HS-27A (cell line): Measurements from ENCODE around the gene KL.

Source experiments
- DNase-seq: peaks from one replicate; pipeline ENCODE4 v3.0.0-alpha.2; 2012; ENCODE audit warnings: low read depth, missing footprints

Gene KL

DNA sequence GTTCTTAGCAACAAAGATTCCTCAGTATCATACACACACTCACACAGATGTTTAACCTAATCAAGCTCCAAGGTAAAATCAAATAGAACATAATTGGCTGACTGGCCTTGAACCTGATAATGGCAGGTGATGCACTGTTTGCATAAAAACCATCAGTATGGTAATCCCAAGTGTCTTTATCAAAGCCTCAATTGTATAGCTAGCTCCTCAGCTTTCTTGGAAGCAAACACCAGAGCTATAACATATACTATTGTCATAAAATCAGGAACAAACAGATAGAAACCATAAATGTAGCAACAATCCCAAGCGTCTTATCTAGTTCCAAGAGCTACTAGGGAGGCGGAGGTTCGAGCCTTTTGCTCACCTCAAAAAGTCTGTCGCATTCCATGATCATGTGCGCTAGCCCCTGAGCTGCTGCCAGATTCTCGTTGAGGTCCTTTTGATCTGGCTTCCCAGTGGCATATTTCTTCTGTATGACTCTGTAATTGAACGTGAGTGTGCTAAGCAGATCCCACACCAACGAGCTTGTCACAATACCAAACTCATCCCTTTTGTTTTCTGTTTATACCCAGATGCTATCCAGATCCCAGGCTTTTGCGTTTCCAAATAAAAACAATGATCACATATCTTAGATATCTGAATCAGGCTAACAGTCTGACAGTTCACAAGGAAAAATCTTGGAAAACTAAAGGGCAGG lies 95.3 kb downstream of the KL start:
- DNase-seq, result no peak

DNA sequence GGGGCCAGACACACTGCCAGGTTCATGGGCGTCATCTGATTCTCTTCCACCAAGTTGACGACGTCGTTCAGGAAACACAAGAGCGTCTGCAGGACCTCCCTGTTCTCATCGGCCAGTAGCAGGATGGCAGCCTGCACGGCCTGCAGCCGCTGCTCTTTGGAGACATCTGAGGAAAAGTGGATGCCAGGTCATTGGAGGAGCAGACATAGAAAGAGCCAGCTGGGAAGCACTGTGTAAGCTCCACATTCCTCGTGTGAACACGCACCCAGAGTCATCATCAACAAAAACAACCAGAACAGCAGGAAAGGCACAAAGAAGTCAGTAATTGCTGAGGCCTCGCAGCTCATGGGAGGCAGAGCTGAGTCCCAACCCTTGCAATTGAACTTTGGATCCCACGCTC lies 96.5 kb downstream of the KL start:
- DNase-seq, result no peak

DNA sequence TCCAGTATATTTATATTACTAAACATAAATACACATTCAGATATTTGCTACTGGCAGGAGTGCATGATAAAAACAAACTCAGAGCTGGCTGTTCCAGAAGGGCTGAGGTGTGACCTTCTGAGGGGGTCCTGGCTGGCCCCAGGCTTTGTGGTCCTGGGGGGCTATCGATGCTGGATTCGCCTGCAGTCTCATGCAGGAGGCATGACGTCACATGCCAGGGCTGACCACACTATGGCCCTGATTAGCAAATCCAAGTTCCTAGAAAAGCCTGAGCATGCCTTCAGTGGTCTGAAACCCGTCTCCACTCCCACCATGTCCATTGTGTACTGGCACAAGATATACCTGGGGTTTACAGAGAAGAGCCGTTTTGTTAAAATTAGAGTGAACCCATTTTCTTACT lies 97.9 kb downstream of the KL start:
- DNase-seq, result no peak

DNA sequence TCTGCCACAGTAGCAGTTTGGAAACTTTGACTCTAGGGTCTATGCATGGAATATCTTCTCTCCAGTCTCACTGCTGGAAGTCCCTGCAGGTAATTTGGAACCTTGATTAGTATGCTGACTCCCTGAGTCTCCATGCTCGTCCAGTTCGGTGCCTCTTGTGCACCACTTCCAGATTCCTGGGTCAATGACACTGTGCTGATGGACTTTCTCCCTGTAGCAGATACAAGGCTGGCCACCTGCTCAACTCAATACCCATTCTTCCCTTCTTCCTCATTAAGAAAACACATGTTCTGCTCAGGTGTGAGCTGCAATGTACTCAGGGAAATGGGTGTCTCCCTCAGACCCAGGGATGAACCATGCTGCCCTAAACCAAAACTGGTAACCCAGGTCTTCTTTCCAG lies 99.1 kb downstream of the KL start:
- DNase-seq, result no peak
